ENCODE data around the gene ARRDC3. TPM values are rescaled to one million over a fixed set of nuclear protein-coding genes. Genes with fewer than 3 reads are reported as not detected.

The ARRDC3 gene
- total and polyA plus RNA-seq, 2 donors, result 55.7 to 94.2 TPM

DNA sequence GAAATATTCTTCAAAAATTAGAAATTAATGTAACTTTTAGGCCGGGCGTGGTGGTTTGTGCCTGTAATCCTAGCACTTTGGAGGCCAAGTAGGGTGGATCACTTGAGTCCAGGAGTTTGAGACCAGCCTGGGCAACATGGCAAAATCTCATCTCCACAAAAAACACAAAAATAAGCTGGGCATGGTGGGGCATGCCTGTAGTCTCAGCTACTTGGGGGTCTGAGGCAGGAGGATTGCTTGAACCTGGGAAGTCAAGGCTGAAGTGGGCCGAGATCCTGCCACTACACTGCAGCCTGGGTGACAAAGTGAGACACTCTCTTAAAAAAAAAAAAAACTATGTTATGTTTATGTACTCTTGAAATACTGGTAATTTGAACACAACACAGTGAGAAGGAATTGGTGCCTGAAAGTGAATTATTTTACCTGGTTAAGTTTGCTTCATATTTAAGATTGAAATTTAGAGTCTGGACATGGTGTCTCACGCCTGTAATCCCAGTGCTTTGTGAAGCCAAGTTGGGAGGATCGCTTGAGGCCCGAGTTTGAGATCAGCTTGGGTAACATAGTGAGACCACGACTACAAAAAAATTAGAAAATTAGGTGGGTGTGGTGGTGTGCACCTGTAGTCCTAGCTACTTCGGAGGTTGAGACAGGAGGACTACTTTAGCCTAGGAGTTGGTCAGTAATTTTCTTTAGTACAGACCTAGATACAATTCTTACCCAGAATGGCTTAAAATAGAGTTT lies 15.0 kb downstream of the ARRDC3 start:
- no peak for DNase-seq (ENCODE audit: low read depth in 6 of 9, low spot score in 9 of 9)
- H3K4me3 ChIP-seq (ENCODE audit: low read length in 2 of 2), result no peak overlapping the region
- no peaks in the 10 kb centered on the region for H3K27me3 ChIP-seq (ENCODE audit: control insufficient read depth in 2 of 2, insufficient read depth in 1 of 2, low read length in 1 of 2)
- H3K36me3 ChIP-seq (ENCODE audit: control insufficient read depth in 2 of 2, insufficient read depth in 2 of 2, low read length in 1 of 2), result peaks cover 14 to 49% of the 10 kb centered on the region in 2 donors
- no peaks in the 10 kb centered on the region for H3K4me1 ChIP-seq (ENCODE audit: control insufficient read depth in 2 of 2, insufficient read depth in 2 of 2, low read length in 2 of 2)
- H3K27ac ChIP-seq (ENCODE audit: low read depth in 1 of 2, low read length in 1 of 2), result no peak overlapping the region
- H3K9me3 ChIP-seq (ENCODE audit: control insufficient read depth in 2 of 2, insufficient read depth in 1 of 2, low read length in 1 of 2), result no peaks in the 10 kb centered on the region
- WGBS, result 99% methylated on average over 8 of the region's 8 CpGs

DNA sequence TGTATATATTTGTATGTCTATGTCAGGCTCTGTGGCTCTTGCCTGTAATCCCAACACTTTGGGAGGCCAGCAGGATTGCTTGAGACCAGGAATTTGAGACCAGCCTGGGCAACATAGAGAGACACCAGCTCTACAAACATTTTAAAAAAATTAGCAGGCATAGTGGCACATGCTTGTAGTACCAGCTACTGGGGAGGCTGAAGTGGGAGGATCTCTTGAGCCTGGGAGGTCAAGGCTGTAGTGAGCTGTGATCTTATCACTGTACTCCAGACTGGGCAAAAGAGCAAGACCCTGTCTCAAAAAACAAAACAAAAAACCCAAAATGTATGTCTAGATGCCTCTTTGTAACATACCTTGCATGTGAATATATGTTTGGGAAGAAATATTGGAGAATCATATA lies 15.8 kb downstream of the ARRDC3 start:
- no peaks in the 10 kb centered on the region for H3K9me3 ChIP-seq (ENCODE audit: control insufficient read depth in 2 of 2, insufficient read depth in 1 of 2, low read length in 1 of 2)
- H3K36me3 ChIP-seq (ENCODE audit: control insufficient read depth in 2 of 2, insufficient read depth in 2 of 2, low read length in 1 of 2), result peaks cover 14 to 43% of the 10 kb centered on the region in 2 donors
- H3K4me3 ChIP-seq (ENCODE audit: low read length in 2 of 2), result no peak overlapping the region
- DNase-seq (ENCODE audit: low read depth in 6 of 9, low spot score in 9 of 9), result no peak
- H3K4me1 ChIP-seq (ENCODE audit: control insufficient read depth in 2 of 2, insufficient read depth in 2 of 2, low read length in 2 of 2), result no peaks in the 10 kb centered on the region
- H3K27me3 ChIP-seq (ENCODE audit: control insufficient read depth in 2 of 2, insufficient read depth in 1 of 2, low read length in 1 of 2), result no peaks in the 10 kb centered on the region
- H3K27ac ChIP-seq (ENCODE audit: low read depth in 1 of 2, low read length in 1 of 2), result no peak overlapping the region

DNA sequence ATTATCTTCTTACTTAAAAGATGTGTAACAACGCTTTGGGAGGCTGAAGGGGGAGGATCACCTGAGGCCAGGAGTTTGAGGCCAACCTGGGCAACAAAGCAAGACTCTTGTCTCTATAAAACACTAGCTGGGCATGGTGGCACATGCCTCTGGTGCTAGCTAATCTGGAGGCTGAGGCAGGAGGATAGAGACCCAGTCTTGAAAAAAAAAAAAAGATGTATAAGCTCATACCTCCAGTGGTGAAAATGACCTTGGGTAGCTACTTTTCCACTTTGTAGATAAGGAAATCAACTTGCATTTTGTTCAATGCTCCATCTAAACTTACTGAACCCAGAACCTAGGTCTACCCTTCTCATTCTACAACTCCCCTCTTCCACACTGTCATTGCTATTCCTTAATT lies 16.6 kb downstream of the ARRDC3 start:
- Histone ChIP-seq H3K27me3 (ENCODE audit: control insufficient read depth in 2 of 2, insufficient read depth in 1 of 2, low read length in 1 of 2) (no peaks in the 10 kb centered on the region), H3K27ac (ENCODE audit: low read depth in 1 of 2, low read length in 1 of 2) (no peak overlapping the region), H3K36me3 (ENCODE audit: control insufficient read depth in 2 of 2, insufficient read depth in 2 of 2, low read length in 1 of 2) (peaks cover 14 to 36% of the 10 kb centered on the region in 2 donors), H3K9me3 (ENCODE audit: control insufficient read depth in 2 of 2, insufficient read depth in 1 of 2, low read length in 1 of 2) (peaks cover 0 to 5% of the 10 kb centered on the region in 2 donors), H3K4me3 (ENCODE audit: low read length in 2 of 2) (no peak overlapping the region), H3K4me1 (ENCODE audit: control insufficient read depth in 2 of 2, insufficient read depth in 2 of 2, low read length in 2 of 2) (no peaks in the 10 kb centered on the region)
- WGBS, result 100% methylated on average over 1 of the region's 1 CpG
- no peak for DNase-seq (ENCODE audit: low read depth in 6 of 9, low spot score in 9 of 9)

DNA sequence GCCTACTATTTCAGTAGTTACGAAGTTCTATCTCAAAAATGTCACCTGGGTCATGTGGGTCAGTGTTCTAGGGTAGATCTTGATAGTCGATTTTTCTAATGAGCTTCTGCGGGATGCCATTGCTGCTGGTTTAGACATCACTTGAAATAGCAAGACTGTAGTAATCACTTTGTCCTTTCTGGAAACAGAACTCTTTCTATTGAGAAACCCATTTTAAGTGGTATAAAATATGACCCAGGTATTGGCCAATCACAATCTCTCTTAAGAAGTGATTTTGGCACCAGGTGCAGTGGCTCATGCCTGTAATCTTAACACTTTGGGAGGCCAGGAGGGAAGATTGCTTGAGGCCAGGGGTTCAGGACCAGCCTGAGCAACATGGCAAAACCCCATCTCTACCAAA lies 17.6 kb downstream of the ARRDC3 start:
- H3K4me1 ChIP-seq (ENCODE audit: control insufficient read depth in 2 of 2, insufficient read depth in 2 of 2, low read length in 2 of 2), result no peaks in the 10 kb centered on the region
- H3K9me3 ChIP-seq (ENCODE audit: control insufficient read depth in 2 of 2, insufficient read depth in 1 of 2, low read length in 1 of 2), result peaks cover 0 to 5% of the 10 kb centered on the region in 2 donors
- DNase-seq (ENCODE audit: low read depth in 6 of 9, low spot score in 9 of 9), result no peak
- no peak overlapping the region for H3K27ac ChIP-seq (ENCODE audit: low read depth in 1 of 2, low read length in 1 of 2)
- H3K27me3 ChIP-seq (ENCODE audit: control insufficient read depth in 2 of 2, insufficient read depth in 1 of 2, low read length in 1 of 2), result no peaks in the 10 kb centered on the region
- 99% methylated on average over 3 of the region's 3 CpGs for WGBS
- H3K4me3 ChIP-seq (ENCODE audit: low read length in 2 of 2), result no peak overlapping the region
- H3K36me3 ChIP-seq (ENCODE audit: control insufficient read depth in 2 of 2, insufficient read depth in 2 of 2, low read length in 1 of 2), result peaks cover 9 to 26% of the 10 kb centered on the region in 2 donors

DNA sequence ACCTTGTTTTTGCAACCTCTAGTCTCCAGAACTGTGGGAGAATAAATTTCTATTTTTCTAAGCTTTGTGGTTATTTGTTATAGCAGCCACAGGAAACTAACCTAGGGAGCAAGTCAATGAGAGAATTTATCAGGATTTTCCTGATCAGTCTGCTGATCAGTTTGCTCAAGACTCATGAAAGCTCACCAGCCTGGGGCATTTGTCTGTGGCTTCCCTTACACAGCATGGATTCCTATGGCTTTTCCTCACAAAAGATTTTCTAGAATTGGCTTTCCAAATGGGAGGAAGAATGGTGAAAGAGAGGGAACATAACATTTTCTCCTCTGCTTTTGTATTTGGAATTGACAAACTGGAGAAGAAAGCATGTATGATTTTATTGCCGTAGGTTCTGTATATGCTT lies 20.2 kb downstream of the ARRDC3 start:
- Histone ChIP-seq H3K27ac (ENCODE audit: low read depth in 1 of 2, low read length in 1 of 2) (no peak overlapping the region), H3K27me3 (ENCODE audit: control insufficient read depth in 2 of 2, insufficient read depth in 1 of 2, low read length in 1 of 2) (no peaks in the 10 kb centered on the region), H3K36me3 (ENCODE audit: control insufficient read depth in 2 of 2, insufficient read depth in 2 of 2, low read length in 1 of 2) (peaks cover 4 to 7% of the 10 kb centered on the region in 2 donors), H3K4me1 (ENCODE audit: control insufficient read depth in 2 of 2, insufficient read depth in 2 of 2, low read length in 2 of 2) (no peaks in the 10 kb centered on the region), H3K4me3 (ENCODE audit: low read length in 2 of 2) (no peak overlapping the region), H3K9me3 (ENCODE audit: control insufficient read depth in 2 of 2, insufficient read depth in 1 of 2, low read length in 1 of 2) (peaks cover 0 to 5% of the 10 kb centered on the region in 2 donors)
- WGBS, result 100% methylated on average over 1 of the region's 1 CpG
- no peak for DNase-seq (ENCODE audit: low read depth in 6 of 9, low spot score in 9 of 9)

DNA sequence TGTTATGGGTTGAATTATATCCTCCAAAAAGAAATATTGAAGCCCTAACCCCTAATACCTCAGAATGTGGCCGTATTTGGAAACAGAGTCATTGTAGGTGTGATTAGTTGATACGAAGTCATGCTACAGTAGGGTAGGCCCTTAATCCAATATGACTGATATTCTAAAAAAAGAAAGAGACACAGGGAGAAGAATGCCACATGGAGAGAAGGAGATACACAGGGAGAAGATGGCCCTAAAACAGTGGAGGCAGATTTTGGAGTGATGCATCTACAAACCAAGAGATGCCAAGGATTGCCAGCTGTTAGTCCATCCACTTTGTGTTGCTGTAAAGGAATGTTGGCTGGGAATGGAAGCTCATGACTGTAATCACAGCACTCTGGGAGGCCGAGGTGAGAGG lies 21.3 kb downstream of the ARRDC3 start:
- no peaks in the 10 kb centered on the region for H3K4me1 ChIP-seq (ENCODE audit: control insufficient read depth in 2 of 2, insufficient read depth in 2 of 2, low read length in 2 of 2)
- no peak overlapping the region for H3K4me3 ChIP-seq (ENCODE audit: low read length in 2 of 2)
- no peaks in the 10 kb centered on the region for H3K36me3 ChIP-seq (ENCODE audit: control insufficient read depth in 2 of 2, insufficient read depth in 2 of 2, low read length in 1 of 2)
- 98% methylated on average over 3 of the region's 3 CpGs for WGBS
- peaks cover 0 to 5% of the 10 kb centered on the region in 2 donors for H3K9me3 ChIP-seq (ENCODE audit: control insufficient read depth in 2 of 2, insufficient read depth in 1 of 2, low read length in 1 of 2)
- no peak overlapping the region for H3K27ac ChIP-seq (ENCODE audit: low read depth in 1 of 2, low read length in 1 of 2)
- DNase-seq (ENCODE audit: low read depth in 6 of 9, low spot score in 9 of 9), result no peak
- H3K27me3 ChIP-seq (ENCODE audit: control insufficient read depth in 2 of 2, insufficient read depth in 1 of 2, low read length in 1 of 2), result no peaks in the 10 kb centered on the region

DNA sequence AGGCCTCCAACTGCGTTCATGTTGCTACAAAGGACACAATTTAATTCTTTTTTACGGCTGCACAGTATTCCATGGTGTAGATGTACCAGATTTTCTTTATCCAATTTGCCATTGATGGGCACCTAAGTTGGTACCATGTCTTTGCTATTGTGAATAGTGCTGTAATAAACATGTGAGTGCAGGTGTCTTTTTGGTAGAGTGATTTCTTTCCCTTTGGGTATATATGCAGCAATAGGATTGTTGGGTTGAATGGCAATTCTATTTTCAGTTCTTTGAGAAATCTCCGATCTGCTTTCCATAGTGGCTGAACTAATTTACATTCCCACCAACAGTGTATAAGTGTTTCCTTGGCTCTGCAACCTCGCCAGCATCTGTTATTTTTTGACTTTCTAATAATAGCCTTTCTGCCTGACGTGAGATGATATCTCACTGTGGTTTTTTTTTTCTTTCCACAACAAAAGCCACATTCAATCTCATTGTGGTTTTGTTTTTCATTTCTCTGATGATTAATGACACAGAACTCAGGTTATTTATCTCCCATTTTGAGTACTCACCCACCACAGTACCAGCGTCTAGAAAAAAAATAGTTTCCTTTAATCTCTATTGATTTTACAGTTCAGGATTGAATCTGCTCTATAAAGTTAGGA lies 21.9 kb downstream of the ARRDC3 start:
- no peak overlapping the region for H3K27ac ChIP-seq (ENCODE audit: low read depth in 1 of 2, low read length in 1 of 2)
- 46% methylated on average over 6 of the region's 6 CpGs for WGBS
- no peaks in the 10 kb centered on the region for H3K4me1 ChIP-seq (ENCODE audit: control insufficient read depth in 2 of 2, insufficient read depth in 2 of 2, low read length in 2 of 2)
- no peak for DNase-seq (ENCODE audit: low read depth in 6 of 9, low spot score in 9 of 9)
- H3K9me3 ChIP-seq (ENCODE audit: control insufficient read depth in 2 of 2, insufficient read depth in 1 of 2, low read length in 1 of 2), result peaks cover 0 to 5% of the 10 kb centered on the region in 2 donors
- no peak overlapping the region for H3K4me3 ChIP-seq (ENCODE audit: low read length in 2 of 2)
- no peaks in the 10 kb centered on the region for H3K27me3 ChIP-seq (ENCODE audit: control insufficient read depth in 2 of 2, insufficient read depth in 1 of 2, low read length in 1 of 2)
- no peaks in the 10 kb centered on the region for H3K36me3 ChIP-seq (ENCODE audit: control insufficient read depth in 2 of 2, insufficient read depth in 2 of 2, low read length in 1 of 2)

DNA sequence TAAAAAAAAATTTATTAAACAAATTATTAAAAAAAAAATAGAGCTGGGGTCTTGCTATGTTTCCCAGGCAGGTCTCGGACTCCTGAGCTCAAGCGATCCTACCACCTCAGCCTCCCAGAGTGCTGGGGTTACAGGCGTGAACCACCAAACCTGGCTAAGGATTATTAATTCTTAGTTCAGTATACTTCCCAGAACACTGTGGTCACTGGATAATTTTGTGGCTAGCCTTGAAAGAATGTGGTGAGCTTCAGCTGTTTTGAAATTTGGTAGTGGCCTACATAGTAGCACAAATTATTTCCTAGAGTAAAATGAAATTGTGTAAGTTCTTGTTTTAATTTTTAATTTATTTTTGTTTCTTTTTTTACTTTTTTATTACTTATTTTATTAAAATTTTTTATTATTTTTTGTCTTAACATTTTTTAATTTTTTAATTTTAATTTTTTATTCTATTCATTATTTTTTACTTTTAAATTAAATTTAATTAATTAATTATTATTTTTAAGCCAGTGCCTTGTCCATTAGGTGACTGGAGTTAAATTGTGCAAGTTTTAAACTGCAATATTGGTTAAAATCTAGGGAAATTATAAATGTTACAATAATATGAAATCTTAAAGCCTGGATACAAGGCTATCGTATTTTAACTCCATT lies 23.0 kb downstream of the ARRDC3 start:
- Histone ChIP-seq H3K4me1 (ENCODE audit: control insufficient read depth in 2 of 2, insufficient read depth in 2 of 2, low read length in 2 of 2) (peaks cover 0 to 2% of the 10 kb centered on the region in 2 donors), H3K4me3 (ENCODE audit: low read length in 2 of 2) (no peak overlapping the region), H3K36me3 (ENCODE audit: control insufficient read depth in 2 of 2, insufficient read depth in 2 of 2, low read length in 1 of 2) (no peaks in the 10 kb centered on the region), H3K27me3 (ENCODE audit: control insufficient read depth in 2 of 2, insufficient read depth in 1 of 2, low read length in 1 of 2) (no peaks in the 10 kb centered on the region), H3K27ac (ENCODE audit: low read depth in 1 of 2, low read length in 1 of 2) (no peak overlapping the region), H3K9me3 (ENCODE audit: control insufficient read depth in 2 of 2, insufficient read depth in 1 of 2, low read length in 1 of 2) (peaks cover 0 to 5% of the 10 kb centered on the region in 2 donors)
- WGBS, result 97% methylated on average over 4 of the region's 4 CpGs
- DNase-seq (ENCODE audit: low read depth in 6 of 9, low spot score in 9 of 9), result no peak

DNA sequence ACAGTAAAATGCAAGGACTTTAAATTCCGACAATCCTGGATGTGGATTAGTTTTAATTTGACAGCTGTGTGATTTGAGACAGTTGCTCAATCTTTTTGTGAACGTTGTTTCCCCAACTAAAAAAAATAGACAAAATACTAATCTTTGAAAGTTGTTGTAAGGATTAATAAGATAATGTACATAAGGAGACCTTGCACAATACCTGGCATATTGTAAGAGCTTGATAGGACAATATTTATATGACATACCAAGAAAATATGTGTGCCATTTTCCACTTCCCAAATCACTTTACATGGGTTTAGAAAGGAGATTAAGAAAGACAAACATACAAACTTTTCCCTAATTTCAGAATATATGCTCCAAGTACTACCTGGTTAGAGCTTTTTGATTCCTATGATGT lies 25.3 kb downstream of the ARRDC3 start:
- DNase-seq (ENCODE audit: low read depth in 6 of 9, low spot score in 9 of 9), result no peak
- WGBS, result 91% methylated on average over 2 of the region's 2 CpGs
- no peaks in the 10 kb centered on the region for H3K36me3 ChIP-seq (ENCODE audit: control insufficient read depth in 2 of 2, insufficient read depth in 2 of 2, low read length in 1 of 2)
- H3K4me3 ChIP-seq (ENCODE audit: low read length in 2 of 2), result no peak overlapping the region
- no peak overlapping the region for H3K27ac ChIP-seq (ENCODE audit: low read depth in 1 of 2, low read length in 1 of 2)
- H3K27me3 ChIP-seq (ENCODE audit: control insufficient read depth in 2 of 2, insufficient read depth in 1 of 2, low read length in 1 of 2), result no peaks in the 10 kb centered on the region
- H3K9me3 ChIP-seq (ENCODE audit: control insufficient read depth in 2 of 2, insufficient read depth in 1 of 2, low read length in 1 of 2), result peaks cover 0 to 5% of the 10 kb centered on the region in 2 donors
- peaks cover 0 to 9% of the 10 kb centered on the region in 2 donors for H3K4me1 ChIP-seq (ENCODE audit: control insufficient read depth in 2 of 2, insufficient read depth in 2 of 2, low read length in 2 of 2)
